ENCODE results near the gene TBC1D9B.

Gene TBC1D9B

GRCh38 chr5:179822444-179822990, 85.2 kb downstream of the TBC1D9B start:
- peak overlapping the region; percentile 13 for H3K27ac ChIP-seq

GRCh38 chr5:179822059-179822432, 85.7 kb downstream of the TBC1D9B start:
- H3K27ac ChIP-seq = peak overlapping the region; percentile 13
- no peak for TF ChIP-seq ZFX (IDR thresholded peaks at IDR 0.05)
- TF ChIP-seq CTCF (conservative IDR thresholded peaks at IDR 0.05) = no peak

More at GRCh38 chr5:179822444-179822990, 85.2 kb downstream of the TBC1D9B start:
- TF ChIP-seq CTCF (conservative IDR thresholded peaks at IDR 0.05) = no peak
- TF ChIP-seq ZFX (IDR thresholded peaks at IDR 0.05) = no peak

GRCh38 chr5:179821298-179822058, 86.2 kb downstream of the TBC1D9B start:
- peak overlapping the region; percentile 93 for H3K27ac ChIP-seq
- TF ChIP-seq ZFX (IDR thresholded peaks at IDR 0.05) (peak; percentile 64; the same call in 1 of the 2 replicates), CTCF (conservative IDR thresholded peaks at IDR 0.05) (no peak; the same call in 1 of the 2 replicates)

- peak; percentile 98 for TF ChIP-seq ZFX (IDR thresholded peaks at IDR 0.05)
- no peak for TF ChIP-seq CTCF (conservative IDR thresholded peaks at IDR 0.05)
- H3K27ac ChIP-seq = peak within 1 kb of the TSS; percentile 93
These were observed 87.0 kb downstream of the TBC1D9B start, which contains the start of gene SQSTM1 for GRCh38 chr5:179820483-179821297. SQSTM1 (plus strand) TSS chr5:179820905; CDS start chr5:179820937, 32 bp downstream.

- H3K27ac ChIP-seq = peak overlapping the region; percentile 93
- TF ChIP-seq CTCF (conservative IDR thresholded peaks at IDR 0.05) (no peak), ZFX (IDR thresholded peaks at IDR 0.05) (no peak)
These were observed 87.6 kb downstream of the TBC1D9B start for GRCh38 chr5:179820127-179820482.

- peak overlapping the region; percentile 93 for H3K27ac ChIP-seq
- TF ChIP-seq CTCF (conservative IDR thresholded peaks at IDR 0.05) (no peak), ZFX (IDR thresholded peaks at IDR 0.05) (peak; percentile 49; the same call in 1 of the 2 replicates)
These were observed 88.2 kb downstream of the TBC1D9B start for GRCh38 chr5:179819296-179820126.

Measured in C4-2B (cell line).